Measurements from ENCODE around the gene HOXA2.

DNA sequence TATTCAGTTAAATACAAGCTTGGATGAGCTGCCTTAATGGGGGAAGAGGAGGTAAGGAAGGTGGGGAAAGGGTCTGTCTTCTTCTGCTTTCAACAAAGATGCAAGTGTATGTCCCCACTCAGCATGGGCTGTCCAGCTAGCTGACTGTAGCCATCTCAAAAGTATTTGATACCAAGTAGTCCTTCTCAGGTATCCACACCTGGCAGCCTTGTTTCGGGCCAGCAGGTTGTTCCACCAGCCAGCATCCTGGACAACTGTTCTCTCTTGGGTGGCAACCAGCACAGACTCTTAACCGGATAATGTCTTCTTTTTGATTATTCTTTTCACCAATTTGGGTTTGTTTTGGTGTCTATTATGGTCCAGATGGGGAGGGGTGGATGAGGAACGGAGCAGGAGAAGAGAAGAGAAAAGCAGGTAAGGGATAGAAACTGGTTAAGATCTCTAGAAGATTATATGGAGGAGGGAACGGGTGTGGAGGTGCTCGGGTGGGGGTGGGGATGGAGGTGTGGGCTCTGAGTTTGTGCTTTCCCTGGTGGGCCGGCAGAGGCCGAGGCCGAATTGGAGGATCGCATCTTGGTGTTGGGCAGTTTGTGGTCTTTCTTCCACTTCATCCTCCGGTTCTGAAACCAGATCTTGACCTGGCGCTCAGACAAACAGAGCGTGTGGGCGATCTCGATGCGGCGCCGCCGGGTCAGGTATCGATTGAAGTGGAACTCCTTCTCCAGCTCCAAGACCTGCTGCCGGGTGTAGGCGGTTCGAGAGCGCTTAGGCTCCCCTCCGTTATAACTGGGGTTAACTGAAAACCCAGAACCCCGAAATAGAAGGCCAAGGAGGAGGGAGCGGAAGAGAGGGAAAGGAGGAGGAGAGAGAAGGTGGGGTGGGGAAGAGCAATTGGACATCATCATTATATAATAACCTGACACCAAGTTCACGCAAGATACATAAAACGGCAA lies 26.6 kb upstream of the HOXA2 start:
- TF ChIP-seq, protein P1, sequence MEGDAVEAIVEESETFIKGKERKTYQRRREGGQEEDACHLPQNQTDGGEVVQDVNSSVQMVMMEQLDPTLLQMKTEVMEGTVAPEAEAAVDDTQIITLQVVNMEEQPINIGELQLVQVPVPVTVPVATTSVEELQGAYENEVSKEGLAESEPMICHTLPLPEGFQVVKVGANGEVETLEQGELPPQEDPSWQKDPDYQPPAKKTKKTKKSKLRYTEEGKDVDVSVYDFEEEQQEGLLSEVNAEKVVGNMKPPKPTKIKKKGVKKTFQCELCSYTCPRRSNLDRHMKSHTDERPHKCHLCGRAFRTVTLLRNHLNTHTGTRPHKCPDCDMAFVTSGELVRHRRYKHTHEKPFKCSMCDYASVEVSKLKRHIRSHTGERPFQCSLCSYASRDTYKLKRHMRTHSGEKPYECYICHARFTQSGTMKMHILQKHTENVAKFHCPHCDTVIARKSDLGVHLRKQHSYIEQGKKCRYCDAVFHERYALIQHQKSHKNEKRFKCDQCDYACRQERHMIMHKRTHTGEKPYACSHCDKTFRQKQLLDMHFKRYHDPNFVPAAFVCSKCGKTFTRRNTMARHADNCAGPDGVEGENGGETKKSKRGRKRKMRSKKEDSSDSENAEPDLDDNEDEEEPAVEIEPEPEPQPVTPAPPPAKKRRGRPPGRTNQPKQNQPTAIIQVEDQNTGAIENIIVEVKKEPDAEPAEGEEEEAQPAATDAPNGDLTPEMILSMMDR (conservative IDR thresholded peaks at IDR 0.05 in 1 of 2, IDR thresholded peaks at IDR 0.05 in 1 of 2; ENCODE audit: extremely low read depth in 1 of 2, insufficient read depth in 1 of 2, low read depth in 1 of 2, low read length in 2 of 2) = no peak
- TF ChIP-seq EZH2 (IDR thresholded peaks at IDR 0.05; ENCODE audit: borderline replicate concordance, low read length) = no peak
